Keratinocyte (primary cell): ENCODE results near the gene CACNA2D1.

Source experiments
- CTCF ChIP-seq, 3 experiments: IDR thresholded peaks in 1 of 3; conservative IDR thresholded peaks in 1 of 3; optimal IDR thresholded peaks in 1 of 3; 2 replicates in 2 of 3; 3 replicates in 1 of 3; pipeline versions ENCODE3 to v1.5.1; 2011; ENCODE audit warnings: low read length in 3 of 3, mild to moderate bottlenecking in 3 of 3, moderate library complexity in 2 of 3, control low read depth in 1 of 3, inconsistent platforms in 1 of 3; ENCODE audit not compliant: insufficient read depth in 2 of 3; ENCODE audit errors: extremely low read depth in 1 of 3
- EZH2 ChIP-seq: IDR thresholded peaks from one replicate; pipeline ENCODE4 v1.6.1; 2012; ENCODE audit warnings: inconsistent platforms, mild to moderate bottlenecking, low read length, moderate library complexity

GRCh38 chr7:82067628-82068264, 375.8 kb downstream of the CACNA2D1 start:
- no peak for TF ChIP-seq CTCF (optimal IDR thresholded peaks at IDR 0.05 in 1 of 3, IDR thresholded peaks at IDR 0.05 in 1 of 3, conservative IDR thresholded peaks at IDR 0.05 in 1 of 3; ENCODE audit: extremely low read depth in 1 of 3, insufficient read depth in 2 of 3, low read length in 3 of 3)
- no peak for TF ChIP-seq EZH2
